ENCODE results near the gene EGFL8. TPM values are rescaled to one million over a fixed set of nuclear protein-coding genes. Genes with fewer than 3 reads are reported as not detected.

Gene EGFL8
- polyA plus RNA-seq, 1 experiment, result 4.0 TPM

DNA sequence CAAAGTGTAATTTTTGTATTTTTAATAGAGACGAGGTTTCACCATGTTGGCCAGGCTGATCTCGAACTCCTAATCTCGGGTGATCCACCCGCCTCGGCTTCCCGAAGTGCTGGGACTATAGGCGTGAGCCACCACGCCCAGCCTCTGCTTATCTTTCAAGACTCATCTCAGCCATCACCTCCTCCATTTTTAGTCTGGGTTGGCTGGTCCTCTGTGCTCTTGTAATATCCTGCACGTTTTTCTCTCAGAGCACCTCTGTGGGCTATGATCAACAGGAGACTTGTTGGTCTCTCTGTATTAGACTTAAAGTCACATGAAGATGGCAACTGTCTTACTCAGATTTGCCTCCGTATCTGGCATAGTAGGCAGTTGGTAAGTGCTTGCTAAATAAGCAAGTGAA lies 51.9 kb downstream of the EGFL8 start:
- Histone ChIP-seq H3K27me3 (ENCODE audit: control insufficient read depth, insufficient read depth, low read length) (peaks cover 16% of the 10 kb centered on the region), H3K36me3 (ENCODE audit: control insufficient read depth, insufficient read depth, low read length) (no peaks in the 10 kb centered on the region), H3K4me3 (ENCODE audit: low read depth, low read length) (no peak overlapping the region)
- ChIA-PET CTCF (no interaction called here), POLR2A (no interaction called here)
- TF ChIP-seq, protein P1, sequence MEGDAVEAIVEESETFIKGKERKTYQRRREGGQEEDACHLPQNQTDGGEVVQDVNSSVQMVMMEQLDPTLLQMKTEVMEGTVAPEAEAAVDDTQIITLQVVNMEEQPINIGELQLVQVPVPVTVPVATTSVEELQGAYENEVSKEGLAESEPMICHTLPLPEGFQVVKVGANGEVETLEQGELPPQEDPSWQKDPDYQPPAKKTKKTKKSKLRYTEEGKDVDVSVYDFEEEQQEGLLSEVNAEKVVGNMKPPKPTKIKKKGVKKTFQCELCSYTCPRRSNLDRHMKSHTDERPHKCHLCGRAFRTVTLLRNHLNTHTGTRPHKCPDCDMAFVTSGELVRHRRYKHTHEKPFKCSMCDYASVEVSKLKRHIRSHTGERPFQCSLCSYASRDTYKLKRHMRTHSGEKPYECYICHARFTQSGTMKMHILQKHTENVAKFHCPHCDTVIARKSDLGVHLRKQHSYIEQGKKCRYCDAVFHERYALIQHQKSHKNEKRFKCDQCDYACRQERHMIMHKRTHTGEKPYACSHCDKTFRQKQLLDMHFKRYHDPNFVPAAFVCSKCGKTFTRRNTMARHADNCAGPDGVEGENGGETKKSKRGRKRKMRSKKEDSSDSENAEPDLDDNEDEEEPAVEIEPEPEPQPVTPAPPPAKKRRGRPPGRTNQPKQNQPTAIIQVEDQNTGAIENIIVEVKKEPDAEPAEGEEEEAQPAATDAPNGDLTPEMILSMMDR (IDR thresholded peaks at IDR 0.05; ENCODE audit: insufficient read depth, low read depth, low read length), result no peak
- no peak for DNase-seq (ENCODE audit: low read depth)

DNA sequence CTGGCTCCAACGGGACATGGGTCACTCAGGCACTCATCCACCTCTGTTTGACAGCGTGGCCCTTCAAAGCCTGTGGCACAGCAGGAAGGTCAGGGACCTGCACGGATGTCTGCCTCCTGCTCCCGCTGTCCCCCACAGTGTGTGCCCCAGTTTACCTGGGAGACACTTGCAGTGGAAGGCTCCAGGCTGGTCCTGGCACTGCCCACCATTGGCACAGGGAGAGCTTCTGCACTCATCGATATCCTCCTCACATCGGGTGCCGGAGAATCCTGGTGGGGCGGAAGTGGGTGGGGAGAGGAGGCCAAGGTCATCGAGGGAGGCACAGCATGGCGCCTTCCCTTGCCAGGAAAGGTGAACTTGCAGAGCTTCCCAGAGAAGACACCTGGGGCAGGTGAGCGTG lies 52.6 kb downstream of the EGFL8 start:
- no peak overlapping the region for H3K4me3 ChIP-seq (ENCODE audit: low read depth, low read length)
- no peak for DNase-seq (ENCODE audit: low read depth)
- TF ChIP-seq, protein P1 (IDR thresholded peaks at IDR 0.05; ENCODE audit: insufficient read depth, low read depth, low read length), result no peak
- no peaks in the 10 kb centered on the region for H3K36me3 ChIP-seq (ENCODE audit: control insufficient read depth, insufficient read depth, low read length)
- ChIA-PET POLR2A (no interaction called here), CTCF (no interaction called here)
- peaks cover 16% of the 10 kb centered on the region for H3K27me3 ChIP-seq (ENCODE audit: control insufficient read depth, insufficient read depth, low read length)

Small RNA genes within 50 kb of the gene (small RNA-seq; reads per million reads assigned to genes)
- gene AL662884.1 (ENCODE audit: insufficient read length, low read depth, low replicate concordance) (not detected), gene MIR6833 (ENCODE audit: insufficient read length, low read depth, low replicate concordance) (not detected)

Other genes with a start within 250 kb of the EGFL8 start
- 0.74 and 1.2 TPM in 2 replicates for gene C2, start 236.9 kb upstream of the EGFL8 start, polyA plus RNA-seq (2011; rRNA removed)
- 6.7 and 7.6 TPM in 2 replicates for gene CFB, start 218.5 kb upstream of the EGFL8 start, polyA plus RNA-seq (2011; rRNA removed)
- 69.6 and 70.5 TPM in 2 replicates for gene NELFE, start 205.6 kb upstream of the EGFL8 start, polyA plus RNA-seq (2011; rRNA removed)
- gene SKIC2, start 205.4 kb upstream of the EGFL8 start, polyA plus RNA-seq (2011; rRNA removed), result 17.7 and 37.3 TPM in 2 replicates
- 18.2 and 28.1 TPM in 2 replicates for gene DXO, start 192.5 kb upstream of the EGFL8 start, polyA plus RNA-seq (2011; rRNA removed)
- 5.9 and 9.7 TPM in 2 replicates for gene C4A, start 182.5 kb upstream of the EGFL8 start, polyA plus RNA-seq (2011; rRNA removed)
- gene C4B, start 149.8 kb upstream of the EGFL8 start, polyA plus RNA-seq (2011; rRNA removed), result 9.2 and 14.4 TPM in 2 replicates
- gene CYP21A2, start 126.2 kb upstream of the EGFL8 start, polyA plus RNA-seq (2011; rRNA removed), result 0.11 and 0.29 TPM in 2 replicates
- 0.58 and 0.60 TPM in 2 replicates for gene TNXB, start 55.3 kb upstream of the EGFL8 start, polyA plus RNA-seq (2011; rRNA removed)
- 46.5 and 69.2 TPM in 2 replicates for gene ATF6B, start 36.3 kb upstream of the EGFL8 start, polyA plus RNA-seq (2011; rRNA removed)
- 5.3 and 5.6 TPM in 2 replicates for gene FKBPL, start 34.3 kb upstream of the EGFL8 start, polyA plus RNA-seq (2011; rRNA removed)
- 0.77 and 0.78 TPM in 2 replicates for gene PRRT1, start 12.7 kb upstream of the EGFL8 start, polyA plus RNA-seq (2011; rRNA removed)
- gene PPT2, start 10.5 kb upstream of the EGFL8 start, polyA plus RNA-seq (2011; rRNA removed), result 24.2 and 31.9 TPM in 2 replicates
- 117 and 158 TPM in 2 replicates for gene AGPAT1, start 11.5 kb downstream of the EGFL8 start, polyA plus RNA-seq (2011; rRNA removed)
- gene RNF5, start 13.8 kb downstream of the EGFL8 start, polyA plus RNA-seq (2011; rRNA removed), result 40.2 and 44.4 TPM in 2 replicates
- gene AGER, start 19.7 kb downstream of the EGFL8 start, polyA plus RNA-seq (2011; rRNA removed), result 2.4 and 2.6 TPM in 2 replicates
- gene PBX2, start 25.6 kb downstream of the EGFL8 start, polyA plus RNA-seq (2011; rRNA removed), result 59.5 and 73.5 TPM in 2 replicates
- gene GPSM3, start 28.0 kb downstream of the EGFL8 start, polyA plus RNA-seq (2011; rRNA removed), result 9.8 and 13.3 TPM in 2 replicates
- gene NOTCH4, start 59.5 kb downstream of the EGFL8 start, polyA plus RNA-seq (2011; rRNA removed), result 0.40 and 0.42 TPM in 2 replicates
- gene TSBP1, start 207.3 kb downstream of the EGFL8 start, polyA plus RNA-seq (2011; rRNA removed), result not detected in 2 replicates
- gene BTNL2, start 242.6 kb downstream of the EGFL8 start, polyA plus RNA-seq (2011; rRNA removed), result not detected in 2 replicates